ENCODE measurements around the gene TRAPPC6A.

The TRAPPC6A gene

GRCh38 chr19:45186509-45187334, 8.7 kb upstream of the TRAPPC6A start:
- no peak for DNase-seq (ENCODE audit: low read depth in 1 of 2, low spot score in 1 of 2)

GRCh38 chr19:45184115-45184514, 6.1 kb upstream of the TRAPPC6A start:
- DNase-seq (ENCODE audit: low read depth in 1 of 2, low spot score in 1 of 2), result no peak

GRCh38 chr19:45182758-45183157, 4.7 kb upstream of the TRAPPC6A start:
- no peak for DNase-seq (ENCODE audit: low read depth in 1 of 2, low spot score in 1 of 2)

- no peak for DNase-seq (ENCODE audit: low read depth in 1 of 2, low spot score in 1 of 2)
Observed at GRCh38 chr19:45180936-45181335, 2.9 kb upstream of the TRAPPC6A start.

GRCh38 chr19:45179892-45180370, 1.9 kb upstream of the TRAPPC6A start:
- no peak for DNase-seq (ENCODE audit: low read depth in 1 of 2, low spot score in 1 of 2)

GRCh38 chr19:45179072-45179891, 1.2 kb upstream of the TRAPPC6A start:
- peak in 1 of 2 donors; percentile 18 for DNase-seq (ENCODE audit: low read depth in 1 of 2, low spot score in 1 of 2)

- peak; percentile 99 to 100 for DNase-seq (ENCODE audit: low read depth in 1 of 2, low spot score in 1 of 2)
Observed at GRCh38 chr19:45178262-45179071, 430 bp upstream of the TRAPPC6A start, which contains the start of gene BLOC1S3. BLOC1S3 (plus strand) TSS chr19:45178784; CDS start chr19:45179297, 513 bp downstream.

GRCh38 chr19:45175515-45176345, 2.3 kb downstream of the TRAPPC6A start:
- no peak for DNase-seq (ENCODE audit: low read depth in 1 of 2, low spot score in 1 of 2)

- no peak for DNase-seq (ENCODE audit: low read depth in 1 of 2, low spot score in 1 of 2)
Observed at GRCh38 chr19:45173816-45174215, 4.2 kb downstream of the TRAPPC6A start.

GRCh38 chr19:45172611-45173208, 5.3 kb downstream of the TRAPPC6A start:
- no peak for DNase-seq (ENCODE audit: low read depth in 1 of 2, low spot score in 1 of 2)

GRCh38 chr19:45172173-45172572, 5.9 kb downstream of the TRAPPC6A start:
- DNase-seq (ENCODE audit: low read depth in 1 of 2, low spot score in 1 of 2), result no peak

- no peak for DNase-seq (ENCODE audit: low read depth in 1 of 2, low spot score in 1 of 2)
Observed at GRCh38 chr19:45171211-45171623, 6.8 kb downstream of the TRAPPC6A start.

GRCh38 chr19:45170146-45171106, 7.6 kb downstream of the TRAPPC6A start:
- no peak for DNase-seq (ENCODE audit: low read depth in 1 of 2, low spot score in 1 of 2)

- no peak for DNase-seq (ENCODE audit: low read depth in 1 of 2, low spot score in 1 of 2)
Observed at GRCh38 chr19:45169602-45170001, 8.4 kb downstream of the TRAPPC6A start.

- no peak for DNase-seq (ENCODE audit: low read depth in 1 of 2, low spot score in 1 of 2)
Observed at GRCh38 chr19:45168767-45169351, 9.2 kb downstream of the TRAPPC6A start.

GRCh38 chr19:45166723-45167252, 11.2 kb downstream of the TRAPPC6A start:
- DNase-seq (ENCODE audit: low read depth in 1 of 2, low spot score in 1 of 2), result no peak

GRCh38 chr19:45164577-45165335, 13.3 kb downstream of the TRAPPC6A start:
- peak; percentile 25 to 42 for DNase-seq (ENCODE audit: low read depth in 1 of 2, low spot score in 1 of 2)
